VCaP (cell line): Measurements from ENCODE around the gene SNX21.

Source experiments
- H3K27ac ChIP-seq: fragments of 450-650 bp; 2 replicates; pipeline ENCODE4 v1.5.1; 2017
- TF ChIP-seq, protein P1 (sequence below): fragments of 450-650 bp; conservative IDR thresholded peaks from 2 replicates; pipeline ENCODE4 v1.5.1; 2017; ENCODE audit warnings: mild to moderate bottlenecking, moderate library complexity

SNX21 gene

DNA sequence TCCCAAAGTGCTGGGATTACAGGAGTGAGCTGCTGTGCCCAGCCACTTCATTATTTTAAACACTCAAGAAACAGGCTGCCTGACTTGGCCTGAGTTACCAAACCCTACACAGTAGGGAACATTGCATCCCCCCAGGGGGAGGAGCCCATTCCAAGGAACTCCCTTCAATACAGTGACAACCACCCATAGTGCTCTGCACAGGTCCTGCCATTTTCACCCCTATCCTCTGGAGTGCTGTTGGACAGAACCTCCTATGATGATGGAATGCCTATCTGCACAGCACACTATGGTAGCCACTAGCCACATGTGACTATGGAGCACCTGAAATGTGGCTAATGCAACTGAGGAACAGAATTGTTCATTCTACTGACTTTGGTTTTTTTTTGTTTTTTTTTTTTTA lies 11.9 kb downstream of the SNX21 start:
- no peak overlapping the region for H3K27ac ChIP-seq
- TF ChIP-seq, protein P1, sequence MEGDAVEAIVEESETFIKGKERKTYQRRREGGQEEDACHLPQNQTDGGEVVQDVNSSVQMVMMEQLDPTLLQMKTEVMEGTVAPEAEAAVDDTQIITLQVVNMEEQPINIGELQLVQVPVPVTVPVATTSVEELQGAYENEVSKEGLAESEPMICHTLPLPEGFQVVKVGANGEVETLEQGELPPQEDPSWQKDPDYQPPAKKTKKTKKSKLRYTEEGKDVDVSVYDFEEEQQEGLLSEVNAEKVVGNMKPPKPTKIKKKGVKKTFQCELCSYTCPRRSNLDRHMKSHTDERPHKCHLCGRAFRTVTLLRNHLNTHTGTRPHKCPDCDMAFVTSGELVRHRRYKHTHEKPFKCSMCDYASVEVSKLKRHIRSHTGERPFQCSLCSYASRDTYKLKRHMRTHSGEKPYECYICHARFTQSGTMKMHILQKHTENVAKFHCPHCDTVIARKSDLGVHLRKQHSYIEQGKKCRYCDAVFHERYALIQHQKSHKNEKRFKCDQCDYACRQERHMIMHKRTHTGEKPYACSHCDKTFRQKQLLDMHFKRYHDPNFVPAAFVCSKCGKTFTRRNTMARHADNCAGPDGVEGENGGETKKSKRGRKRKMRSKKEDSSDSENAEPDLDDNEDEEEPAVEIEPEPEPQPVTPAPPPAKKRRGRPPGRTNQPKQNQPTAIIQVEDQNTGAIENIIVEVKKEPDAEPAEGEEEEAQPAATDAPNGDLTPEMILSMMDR, result no peak

DNA sequence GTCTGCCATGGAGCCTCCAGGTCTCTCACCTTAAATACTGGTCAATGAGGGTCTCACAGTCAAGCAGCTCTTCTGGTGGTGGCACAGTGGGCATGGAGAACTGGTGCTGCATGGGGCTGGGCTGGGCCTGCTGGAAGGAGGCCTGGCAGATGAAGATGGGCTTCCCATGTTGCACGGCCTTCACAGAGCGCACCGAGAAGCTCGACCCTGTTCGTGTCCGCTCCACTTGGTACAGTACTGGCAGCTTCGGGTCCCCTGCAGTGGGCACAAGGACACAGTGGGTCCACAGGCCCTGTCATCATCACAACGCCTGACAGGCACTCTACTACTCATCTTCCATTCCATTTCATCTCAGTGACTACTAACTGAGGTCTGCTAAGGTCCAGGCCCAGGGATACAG lies 14.8 kb downstream of the SNX21 start:
- H3K27ac ChIP-seq, result no peak overlapping the region
- TF ChIP-seq, protein P1, result no peak

GRCh38 chr20:45848969-45849582 lies 15.5 kb downstream of the SNX21 start:
- TF ChIP-seq, protein P1, result no peak
- H3K27ac ChIP-seq, result no peak overlapping the region

- TF ChIP-seq, protein P1, result no peak
- no peak overlapping the region for H3K27ac ChIP-seq
These were observed 16.6 kb downstream of the SNX21 start for GRCh38 chr20:45850238-45850637.

DNA sequence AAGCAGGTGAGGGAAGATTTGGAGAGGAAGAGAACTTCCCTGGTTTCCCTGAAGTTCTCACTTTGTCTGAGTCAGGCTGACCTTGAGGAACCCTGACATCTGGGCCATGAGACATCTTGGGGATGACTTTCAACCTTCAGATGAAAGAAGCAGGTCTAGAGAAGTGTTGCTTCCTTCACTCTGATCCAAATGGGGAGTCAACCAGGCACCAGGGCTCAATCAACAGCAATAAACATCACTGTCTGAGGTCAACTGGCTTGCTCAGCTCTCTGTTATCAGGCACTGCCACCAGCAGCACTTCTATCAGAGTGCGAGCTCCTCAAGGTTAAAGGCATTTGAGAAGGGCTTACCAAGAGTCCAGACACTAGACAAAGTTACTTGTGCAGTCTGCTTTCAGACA lies 17.3 kb downstream of the SNX21 start:
- TF ChIP-seq, protein P1, result no peak
- no peak overlapping the region for H3K27ac ChIP-seq

GRCh38 chr20:45851501-45851900 lies 17.9 kb downstream of the SNX21 start:
- H3K27ac ChIP-seq, result no peak overlapping the region
- TF ChIP-seq, protein P1, result no peak

DNA sequence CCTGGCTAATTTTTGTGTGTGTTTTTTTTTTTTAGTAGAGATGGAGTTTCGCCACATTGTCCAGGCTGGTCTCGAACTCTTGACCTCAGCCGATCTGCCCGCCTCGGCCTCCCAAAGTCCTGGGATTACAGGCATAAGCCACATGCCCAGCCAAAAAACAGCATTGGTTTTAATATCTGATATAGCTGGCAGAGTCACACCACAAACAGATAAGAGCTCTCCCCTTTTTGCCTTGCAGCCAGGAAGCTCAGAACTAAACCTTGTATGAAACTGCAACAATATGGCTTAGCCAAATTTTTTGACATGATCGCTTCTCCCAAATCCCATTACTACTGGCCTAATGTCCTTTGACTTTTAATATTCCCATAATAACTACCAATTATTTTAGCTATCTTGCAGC lies 18.7 kb downstream of the SNX21 start:
- TF ChIP-seq, protein P1, result no peak
- no peak overlapping the region for H3K27ac ChIP-seq
